Stimulated activated CD4-positive, alpha-beta T cell treated with anti-CD3 and anti-CD28 coated beads, TNF-alpha, amount 100 ng/mL, for 1 hour (primary cell): ENCODE data around the gene SPEF1.
"Not testable (repeated sequence)": the region's sequence is repeated elsewhere in the genome, so short reads cannot be mapped to it uniquely, and the experiment has no call there.

ENCODE experiments used
- DNase-seq, 3 donors: peaks; one replicate each; pipeline ENCODE4 v3.0.0-alpha.2; 2020; ENCODE audit warnings: low read depth in 3 of 3, low spot score in 1 of 3

Gene SPEF1

DNA sequence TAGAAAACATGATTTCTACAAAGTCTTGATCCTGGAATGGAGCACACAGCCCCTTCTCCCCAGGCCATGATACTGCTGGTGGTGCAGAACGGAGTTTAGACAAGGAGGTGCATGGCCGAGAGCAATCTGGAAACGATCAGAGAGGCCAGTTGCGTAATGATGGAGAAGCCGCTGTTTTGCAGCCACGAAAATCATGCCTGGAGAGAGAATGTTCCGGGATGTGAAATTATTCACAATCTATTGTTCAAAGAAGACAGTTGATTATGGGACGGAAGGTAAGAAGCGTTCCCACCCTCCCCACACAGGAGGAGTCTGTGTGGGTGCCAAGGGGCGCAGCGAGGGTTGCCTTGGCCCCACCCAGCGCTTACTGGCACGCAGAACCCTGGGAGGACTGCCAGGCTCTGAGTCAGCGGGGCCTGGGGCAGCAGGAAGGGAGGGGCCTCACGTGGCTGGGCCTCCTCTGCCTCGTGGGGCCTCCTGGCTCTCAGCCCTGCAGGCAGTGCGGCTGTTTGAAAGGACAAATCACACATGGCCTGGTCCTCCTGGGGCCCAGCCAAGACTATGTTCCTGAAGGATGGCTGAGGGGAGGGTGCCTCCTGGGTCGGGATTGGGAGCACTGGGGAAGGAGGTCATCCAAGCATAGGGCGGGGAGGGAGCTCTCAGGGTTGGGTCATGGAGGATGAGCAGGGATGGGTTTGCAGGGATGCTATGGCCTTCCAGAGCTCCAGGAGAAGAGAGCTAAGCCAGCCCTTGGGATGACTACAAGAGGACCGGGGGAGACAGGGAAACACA lies 30.4 kb upstream of the SPEF1 start:
- DNase-seq: peak; percentile 85 to 89 (median 86)

DNA sequence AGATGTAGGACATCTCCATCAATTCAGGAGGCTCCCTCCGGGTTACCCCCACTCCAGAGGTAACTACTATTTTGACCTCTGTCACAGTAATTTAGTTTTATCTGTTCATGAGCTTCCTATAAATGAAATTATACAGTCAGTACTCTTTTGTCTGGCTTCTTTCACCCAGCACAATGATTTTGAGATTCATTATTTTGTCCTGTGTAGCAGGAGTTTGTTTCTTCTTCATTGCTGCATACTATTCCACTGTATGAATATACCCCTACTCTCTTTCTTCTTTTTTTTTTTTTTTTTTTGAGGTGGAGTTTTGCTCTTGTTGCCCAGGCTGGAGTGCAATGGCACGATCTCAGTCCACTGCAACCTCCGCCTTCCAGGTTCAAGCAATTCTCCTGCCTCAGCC lies 27.3 kb upstream of the SPEF1 start:
- DNase-seq: no peak

DNA sequence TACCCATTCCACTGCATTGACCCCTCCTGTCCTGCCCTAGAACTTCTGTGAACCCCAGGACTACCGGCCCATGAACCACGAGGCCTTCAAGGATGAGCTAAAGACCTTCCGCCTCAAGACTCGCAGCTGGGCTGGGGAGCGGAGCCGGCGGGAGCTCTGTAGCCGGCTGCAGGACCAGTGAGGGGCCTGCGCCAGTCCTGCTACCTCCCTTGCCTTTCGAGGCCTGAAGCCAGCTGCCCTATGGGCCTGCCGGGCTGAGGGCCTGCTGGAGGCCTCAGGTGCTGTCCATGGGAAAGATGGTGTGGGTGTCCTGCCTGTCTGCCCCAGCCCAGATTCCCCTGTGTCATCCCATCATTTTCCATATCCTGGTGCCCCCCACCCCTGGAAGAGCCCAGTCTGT lies 23.5 kb upstream of the SPEF1 start:
- no peak for DNase-seq

DNA sequence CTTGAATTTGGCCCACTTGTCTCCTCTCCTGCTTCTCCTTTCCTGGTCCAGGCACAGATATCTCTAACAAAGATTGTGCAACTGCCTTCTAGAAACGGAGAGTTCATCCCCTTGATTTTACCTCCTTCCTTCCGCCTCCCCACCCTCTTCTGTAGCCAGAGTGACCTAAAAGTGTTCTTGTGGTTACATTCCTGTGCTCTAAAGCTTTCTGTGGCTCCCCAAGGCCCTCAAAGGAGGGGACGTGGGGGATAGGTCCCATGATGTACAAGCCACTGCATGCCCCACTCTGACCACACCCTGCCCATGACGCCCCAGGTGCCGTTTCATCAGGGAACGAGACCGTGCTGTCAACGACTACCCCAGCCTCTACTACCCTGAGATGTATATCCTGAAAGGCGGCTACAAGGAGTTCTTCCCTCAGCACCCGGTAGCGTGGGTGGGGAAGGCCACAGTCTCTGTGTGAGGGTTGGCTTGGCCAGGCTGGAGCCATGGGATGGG lies 23.1 kb upstream of the SPEF1 start:
- DNase-seq: no peak

DNA sequence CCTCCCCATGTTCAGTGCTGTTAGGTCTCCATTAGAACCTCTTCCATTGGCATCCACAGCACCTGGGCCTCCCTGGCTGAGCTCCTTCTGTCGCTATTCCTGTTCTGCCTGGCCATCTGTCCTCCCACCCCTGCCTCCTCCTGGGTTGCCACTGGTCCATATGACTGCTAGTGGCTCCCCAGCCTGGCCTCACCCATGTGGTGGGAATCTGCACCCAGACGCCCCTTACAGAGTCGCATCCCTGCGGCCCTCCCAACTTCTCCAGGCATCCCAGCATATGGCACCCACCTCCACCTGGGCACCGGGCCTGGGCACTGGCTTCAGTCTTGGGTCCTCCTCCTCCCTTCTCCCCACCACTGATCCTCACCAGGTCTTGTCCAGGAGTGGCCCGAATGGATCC lies 22.6 kb upstream of the SPEF1 start:
- no peak for DNase-seq

DNA sequence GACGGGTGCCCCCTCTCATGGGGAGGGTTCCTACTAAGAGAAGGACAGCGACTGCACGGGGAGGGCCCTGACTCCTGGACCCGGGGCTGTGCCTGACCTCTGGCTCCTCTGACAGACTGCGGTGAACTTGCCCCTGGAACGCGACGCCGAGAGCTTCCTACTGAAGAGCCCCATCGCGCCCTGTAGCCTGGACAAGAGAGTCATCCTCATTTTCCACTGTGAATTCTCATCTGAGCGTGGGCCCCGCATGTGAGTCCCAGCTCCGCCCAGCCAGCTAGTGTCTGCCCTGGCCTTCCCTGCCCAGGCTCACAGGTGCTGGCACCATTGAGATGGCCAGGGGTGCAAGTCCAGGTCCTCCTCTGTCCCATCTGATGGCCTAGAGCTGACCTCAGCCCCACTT lies 22.0 kb upstream of the SPEF1 start:
- DNase-seq: no peak

DNA sequence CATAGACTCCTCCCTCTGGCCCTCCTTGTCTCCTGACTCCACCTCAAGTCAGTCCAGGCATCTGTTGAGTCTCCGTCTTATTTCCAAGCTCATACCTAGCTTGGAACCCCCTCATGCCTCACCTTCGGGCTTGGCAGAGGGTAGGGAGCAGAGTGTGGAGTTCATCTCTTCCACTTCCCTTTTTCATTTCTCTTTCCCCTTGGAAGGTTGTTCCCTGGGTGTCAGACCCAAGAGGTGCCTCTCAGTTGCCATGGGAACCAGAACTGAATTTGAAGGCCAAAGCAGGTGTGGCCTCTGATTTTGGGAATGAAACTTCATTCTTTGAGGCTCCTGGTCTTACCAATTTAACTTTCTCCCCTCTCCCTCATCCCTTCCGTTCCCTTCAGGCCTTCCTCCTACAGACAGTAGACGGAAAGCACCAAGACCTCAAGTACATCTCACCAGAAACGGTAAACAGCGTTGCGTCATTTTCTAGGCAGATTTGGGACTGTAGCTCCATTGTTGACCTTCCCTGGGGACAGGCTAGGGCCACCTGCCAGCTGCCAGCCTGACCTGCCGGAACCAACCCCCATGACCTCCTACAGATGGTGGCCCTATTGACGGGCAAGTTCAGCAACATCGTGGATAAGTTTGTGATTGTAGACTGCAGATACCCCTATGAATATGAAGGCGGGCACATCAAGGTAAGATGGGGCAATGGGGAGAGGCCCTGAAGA lies 21.4 kb upstream of the SPEF1 start:
- no peak for DNase-seq

DNA sequence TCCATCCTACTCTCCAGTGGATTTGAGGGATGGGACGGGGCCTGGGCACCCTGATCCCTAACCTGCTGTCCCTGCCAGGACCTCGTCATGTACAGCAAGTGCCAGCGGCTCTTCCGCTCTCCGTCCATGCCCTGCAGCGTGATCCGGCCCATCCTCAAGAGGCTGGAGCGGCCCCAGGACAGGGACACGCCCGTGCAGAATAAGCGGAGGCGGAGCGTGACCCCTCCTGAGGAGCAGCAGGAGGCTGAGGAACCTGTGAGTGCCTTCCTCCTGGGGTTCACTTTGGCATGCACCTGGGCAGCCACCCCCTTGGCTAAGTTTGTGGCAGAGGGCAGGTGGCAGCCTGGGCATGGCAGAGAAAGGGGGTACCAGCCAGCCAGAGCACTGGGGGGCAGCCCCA lies 20.6 kb upstream of the SPEF1 start:
- DNase-seq: no peak

DNA sequence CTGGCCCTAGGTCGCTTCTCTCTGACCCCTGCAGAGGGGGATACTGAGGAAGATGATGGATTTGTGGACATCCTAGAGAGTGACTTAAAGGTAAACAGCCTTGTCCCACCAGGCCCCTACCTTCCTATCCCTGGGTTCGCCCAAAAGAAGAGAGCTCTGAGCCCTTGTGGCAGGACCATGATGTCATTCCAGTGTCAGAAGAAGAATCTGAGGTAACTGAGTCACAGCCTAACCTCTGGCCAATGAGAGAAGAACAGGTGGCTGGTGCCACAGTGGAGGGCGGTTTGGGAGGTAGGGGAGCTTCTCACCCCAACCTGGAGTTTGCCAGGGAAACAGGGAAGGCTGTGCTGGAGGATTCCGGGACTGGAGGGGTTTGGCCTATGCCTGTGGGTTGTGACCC lies 20.1 kb upstream of the SPEF1 start:
- DNase-seq: no peak

DNA sequence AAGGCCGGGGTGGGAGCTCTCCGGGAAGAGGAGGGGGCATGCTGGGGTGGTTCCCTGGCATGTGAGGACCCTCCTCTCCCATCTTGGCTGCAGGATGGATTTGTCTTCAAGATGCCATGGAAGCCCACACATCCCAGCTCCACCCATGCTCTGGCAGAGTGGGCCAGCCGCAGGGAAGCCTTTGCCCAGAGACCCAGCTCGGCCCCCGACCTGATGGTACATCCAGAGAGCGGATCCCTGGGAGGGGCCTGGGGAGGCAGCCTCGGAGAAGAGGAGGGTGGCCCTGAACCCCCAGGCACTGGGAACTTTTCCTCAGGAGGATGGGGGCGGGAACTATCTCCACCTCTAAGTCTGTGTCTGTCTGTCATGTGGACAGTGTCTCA lies 19.6 kb upstream of the SPEF1 start:
- no peak for DNase-seq

DNA sequence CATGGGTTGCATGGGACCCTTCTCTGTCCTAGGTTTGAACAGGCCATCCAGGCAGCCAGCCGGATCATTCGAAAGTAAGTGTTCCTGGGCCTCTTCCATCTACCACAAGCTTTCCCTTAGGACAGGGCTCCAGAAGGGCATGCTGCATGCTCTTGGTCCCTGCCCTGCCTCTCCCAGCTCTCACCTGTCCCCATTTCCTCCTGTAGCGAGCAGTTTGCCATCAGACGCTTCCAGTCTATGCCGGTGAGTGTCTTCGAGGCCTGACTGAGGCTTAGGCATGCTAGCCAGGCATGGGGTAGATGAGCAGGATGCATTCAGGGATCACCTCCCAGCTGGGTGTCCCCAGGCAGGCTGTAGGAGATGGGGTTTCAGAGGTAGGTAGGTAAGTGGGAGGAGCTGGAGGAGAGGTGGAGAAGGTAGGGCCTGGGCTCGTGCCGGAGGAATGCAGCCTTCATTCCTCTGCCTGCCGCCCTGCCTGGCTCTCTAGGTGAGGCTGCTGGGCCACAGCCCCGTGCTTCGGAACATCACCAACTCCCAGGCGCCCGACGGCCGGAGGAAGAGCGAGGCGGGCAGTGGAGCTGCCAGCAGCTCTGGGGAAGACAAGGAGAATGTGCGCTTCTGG lies 19.1 kb upstream of the SPEF1 start:
- DNase-seq: no peak

DNA sequence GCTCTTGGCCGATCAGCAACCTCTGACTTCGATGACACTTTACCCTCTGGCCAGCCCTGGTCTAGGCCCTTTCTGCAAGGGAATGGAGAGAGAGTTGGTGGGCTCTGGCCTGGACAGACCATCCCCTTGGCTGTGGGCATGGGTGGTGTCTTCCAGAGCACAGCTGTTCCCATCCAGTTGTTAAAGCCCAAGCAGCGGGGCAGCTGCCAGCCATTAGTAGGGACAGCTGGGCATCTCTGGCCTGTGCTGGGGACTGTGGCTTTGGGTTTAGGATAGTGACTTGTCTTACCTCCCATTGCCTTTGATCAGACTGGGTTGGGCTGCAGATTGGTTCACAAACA lies 17.6 kb upstream of the SPEF1 start:
- no peak for DNase-seq

DNA sequence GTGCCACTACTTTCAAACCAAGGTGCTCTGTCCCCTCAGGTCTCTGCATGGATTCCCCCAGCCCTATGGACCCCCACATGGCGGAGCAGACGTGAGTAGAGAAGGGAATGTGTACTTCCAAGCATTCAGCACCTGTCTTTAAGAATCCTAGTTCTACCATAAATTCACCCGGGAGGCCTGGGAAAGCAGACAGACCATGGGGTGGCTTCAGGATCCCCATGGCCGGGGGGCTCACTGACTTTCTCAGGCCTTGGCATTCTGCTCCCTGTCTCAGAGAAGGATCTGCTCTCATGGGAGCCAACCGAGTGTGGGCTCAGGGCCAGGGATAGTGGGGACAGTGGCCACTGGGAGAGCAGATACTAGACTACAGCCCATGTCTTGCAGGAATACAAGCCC lies 17.1 kb upstream of the SPEF1 start:
- no peak for DNase-seq

DNA sequence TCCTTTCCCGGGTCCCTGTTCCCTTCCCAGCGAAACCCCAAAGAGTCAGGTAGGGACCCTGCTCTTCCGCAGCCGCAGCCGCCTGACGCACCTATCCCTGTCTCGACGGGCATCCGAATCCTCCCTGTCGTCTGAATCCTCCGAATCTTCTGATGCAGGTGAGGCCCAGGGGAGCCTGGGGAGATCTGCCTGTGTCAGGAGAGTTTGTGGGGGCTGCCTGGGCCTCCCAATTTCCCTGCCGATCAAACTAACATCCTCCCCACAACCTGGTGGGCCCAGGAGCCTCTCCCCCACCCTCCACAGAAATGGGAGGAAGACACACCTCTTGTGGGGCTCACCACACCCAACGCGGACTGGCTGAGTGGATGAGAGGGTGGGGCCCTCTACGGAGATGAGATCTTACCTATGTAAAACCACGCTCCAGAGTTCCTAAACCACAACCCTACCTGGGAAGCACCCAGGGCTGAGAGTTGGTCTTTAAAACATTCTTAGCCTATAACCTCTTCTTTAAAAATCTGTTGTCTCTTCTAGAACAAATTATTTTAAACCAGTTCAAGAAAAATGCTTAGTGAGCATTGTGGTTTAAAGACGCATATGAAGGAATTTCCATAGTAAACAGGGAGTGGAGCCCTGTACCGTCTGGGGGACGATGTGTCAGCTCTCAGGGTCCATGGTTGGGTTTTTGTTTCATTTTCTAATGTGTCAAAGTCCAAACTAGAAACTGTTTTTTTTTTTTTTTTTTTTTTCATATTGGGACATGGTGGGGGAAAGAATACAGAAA lies 16.5 kb upstream of the SPEF1 start:
- no peak for DNase-seq

DNA sequence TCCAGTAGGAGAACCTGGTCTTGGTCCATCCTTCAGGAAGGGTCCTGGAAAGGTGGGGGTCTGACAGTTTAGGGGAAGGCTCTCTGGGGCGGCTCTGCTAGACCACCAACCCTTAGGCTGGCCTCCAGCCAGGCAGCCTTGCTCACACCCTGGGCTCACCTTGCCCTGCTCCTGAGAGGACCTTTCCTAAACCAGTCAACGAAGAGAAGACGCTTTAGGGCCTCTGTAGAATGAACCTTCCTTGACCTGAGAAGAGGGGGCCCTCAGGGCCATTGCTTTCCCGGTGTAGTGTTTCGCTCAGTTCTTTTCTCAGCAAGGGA lies 15.9 kb upstream of the SPEF1 start:
- no peak for DNase-seq

DNA sequence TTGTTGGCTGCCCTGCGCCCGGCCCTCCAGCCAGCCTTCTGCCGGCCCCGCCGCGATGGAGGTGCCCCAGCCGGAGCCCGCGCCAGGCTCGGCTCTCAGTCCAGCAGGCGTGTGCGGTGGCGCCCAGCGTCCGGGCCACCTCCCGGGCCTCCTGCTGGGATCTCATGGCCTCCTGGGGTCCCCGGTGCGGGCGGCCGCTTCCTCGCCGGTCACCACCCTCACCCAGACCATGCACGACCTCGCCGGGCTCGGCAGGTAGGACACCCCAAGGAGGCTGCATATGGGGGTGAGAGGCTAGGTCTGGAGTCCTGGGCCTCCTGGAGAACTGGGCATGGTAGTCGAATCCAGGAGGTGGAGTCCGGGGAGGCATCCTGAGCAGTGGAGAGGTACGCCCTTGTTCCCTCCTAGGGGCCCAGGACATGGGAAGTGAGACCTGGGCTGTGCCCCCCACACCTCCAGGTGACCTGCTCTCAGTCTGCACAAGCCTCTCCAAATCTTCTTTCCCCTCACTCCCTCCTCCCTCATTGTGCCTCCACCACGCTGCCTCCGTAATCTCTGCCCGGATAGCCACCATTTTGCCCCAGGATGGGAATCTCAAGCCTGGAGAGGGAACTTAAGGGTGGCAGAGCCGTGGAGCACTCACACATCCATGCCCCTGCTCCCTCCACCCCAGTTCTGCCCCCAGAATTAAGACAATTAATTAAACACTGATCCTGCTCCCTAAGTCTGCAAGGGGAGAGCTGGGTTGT lies 15.4 kb upstream of the SPEF1 start:
- no peak for DNase-seq

DNA sequence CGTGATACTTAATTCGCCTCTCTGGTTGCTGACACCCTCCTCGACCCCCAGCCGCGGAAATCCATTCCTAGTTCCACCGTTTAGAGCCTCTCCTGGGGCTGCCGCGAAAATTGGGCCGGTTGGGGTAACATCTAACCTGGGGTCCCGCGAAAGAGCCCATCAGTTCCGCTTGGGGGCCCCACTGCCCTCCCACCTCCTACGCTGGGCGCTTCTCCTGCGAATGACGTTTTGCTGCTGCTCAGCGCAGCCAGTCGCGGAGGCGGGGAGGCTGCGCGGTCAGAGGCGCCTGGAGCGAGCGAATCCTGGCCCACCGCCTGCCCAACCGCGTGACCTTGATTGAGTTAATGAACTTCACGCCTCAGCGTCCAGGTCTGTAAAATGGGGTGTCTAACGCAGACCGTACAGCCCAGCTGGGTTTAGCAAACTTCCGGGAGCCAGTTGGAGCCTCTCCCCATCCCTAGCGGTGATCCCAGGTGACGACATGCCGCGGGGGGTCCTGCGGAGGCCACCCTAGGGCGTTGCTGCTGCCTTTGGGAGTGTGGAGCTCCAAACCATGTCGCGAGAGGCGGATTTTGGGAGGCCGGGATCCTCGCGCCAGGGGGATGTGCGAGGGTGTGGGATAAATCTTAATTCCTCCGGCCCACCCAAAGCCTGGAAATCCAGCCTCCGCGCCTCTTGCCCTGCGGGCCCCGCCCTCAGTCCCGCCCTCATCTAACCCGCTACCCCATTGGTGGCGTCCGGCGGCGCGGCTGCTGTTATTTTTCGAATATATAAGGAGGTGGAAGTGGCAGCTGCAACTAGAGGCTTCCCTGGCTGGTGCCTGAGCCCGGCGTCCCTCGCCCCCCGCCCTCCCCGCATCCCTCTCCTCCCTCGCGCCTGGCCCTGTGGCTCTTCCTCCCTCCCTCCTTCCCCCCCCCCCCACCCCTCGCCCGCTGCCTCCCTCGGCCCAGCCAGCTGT lies 14.5 kb upstream of the SPEF1 start, which contains the start of gene CDC25B:
Gene CDC25B (plus strand): TSS at position 800 of the 958 bp plus-strand sequence. CDS start 222 bp downstream, outside the sequence.
- peak; percentile 70 to 78 (median 72) for DNase-seq

DNA sequence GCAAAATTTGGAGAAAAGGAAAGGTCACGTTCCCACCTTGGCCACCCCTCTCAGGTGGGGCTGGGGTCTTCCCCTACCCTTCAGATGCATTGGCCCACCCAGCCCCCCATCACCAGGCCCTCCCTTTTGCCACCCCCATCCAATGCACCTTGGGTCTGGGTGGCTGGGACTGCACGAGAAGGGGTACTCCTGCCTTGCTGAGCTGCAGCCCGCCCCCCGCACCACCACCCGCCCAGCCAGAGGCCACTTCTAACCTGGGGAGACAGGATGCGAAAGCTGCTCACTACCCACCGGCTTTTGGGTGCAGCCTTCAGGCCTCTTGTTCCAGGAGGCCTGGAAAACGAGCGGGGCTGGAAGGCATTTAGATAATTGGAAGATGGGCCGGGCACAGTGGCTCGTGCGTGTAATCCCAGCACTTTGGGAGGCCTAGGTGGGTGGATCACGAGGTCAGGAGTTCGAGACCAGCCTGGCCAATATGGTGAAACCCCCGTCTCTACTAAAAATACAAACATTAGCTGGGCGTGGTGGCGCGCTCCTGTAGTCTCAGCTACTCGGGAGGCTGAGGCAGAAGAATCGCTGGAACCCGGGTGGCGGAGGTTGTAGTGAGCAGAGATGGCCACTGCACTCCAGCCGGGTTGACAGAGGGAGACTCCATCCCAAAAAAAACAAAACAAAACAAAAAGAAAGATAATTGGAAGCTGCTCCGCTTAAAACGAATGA lies 13.6 kb upstream of the SPEF1 start:
- DNase-seq: no peak

DNA sequence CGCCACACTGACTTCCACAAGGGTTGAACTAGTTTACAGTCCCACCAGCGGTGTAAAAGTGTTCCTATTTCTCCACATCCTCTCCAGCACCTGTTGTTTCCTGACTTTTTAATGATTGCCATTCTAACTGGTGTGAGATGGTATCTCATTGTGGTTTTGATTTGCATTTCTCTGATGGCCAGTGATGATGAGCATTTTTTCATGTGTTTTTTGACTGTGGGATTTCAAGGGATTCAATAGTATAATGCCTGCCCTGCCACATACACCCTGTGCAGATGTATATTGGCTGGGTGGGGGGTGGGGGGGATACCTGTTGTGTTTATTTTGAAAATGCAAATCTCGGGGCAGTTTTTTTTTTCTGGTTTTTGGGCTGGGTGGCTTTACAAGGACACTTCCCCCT lies 12.9 kb upstream of the SPEF1 start:
- not testable (repeated sequence) for DNase-seq
